Gastrocnemius medialis (tissue), 4 donors: ENCODE measurements around the gene KIRREL3. TPM values are rescaled to one million over a fixed set of nuclear protein-coding genes. Genes with fewer than 3 reads are reported as not detected.

Experiments used
- ATAC-seq, 2 donors: fragments of 150-250 bp; one replicate each; pipeline ENCODE4 v1.9.1; 2016
- DNase-seq, 2 donors: peaks; one replicate each; pipeline ENCODE4 v3.0.0-alpha.2; 2019
- H3K27ac ChIP-seq, 4 donors: fragments of 200-600 bp; sonication (generic); 1 replicate in 1 of 4; 2 replicates in 3 of 4; pipeline ENCODE4 v1.5.1; 2016 to 2018; ENCODE audit warnings: mild to moderate bottlenecking in 2 of 4, moderate library complexity in 1 of 4
- H3K27me3 ChIP-seq, 3 donors: fragments of 200-600 bp; sonication (generic) in 2 of 3; 1 replicate in 1 of 3; 2 replicates in 2 of 3; pipeline versions ENCODE4 v1.5.1 to v1.6.0; 2016 to 2019; ENCODE audit warnings: mild to moderate bottlenecking in 1 of 3, moderate library complexity in 1 of 3
- H3K36me3 ChIP-seq, 2 donors: fragments of 200-600 bp; sonication (generic) in 1 of 2; one replicate each; pipeline ENCODE4 v1.5.1; 2017 to 2018
- H3K4me1 ChIP-seq, 2 donors: fragments of 200-600 bp; sonication (generic) in 1 of 2; one replicate each; pipeline ENCODE4 v1.5.1; 2016 to 2017; ENCODE audit warnings: mild to moderate bottlenecking in 2 of 2
- H3K4me3 ChIP-seq, 4 donors: fragments of 200-600 bp; sonication (generic) in 3 of 4; 1 replicate in 1 of 4; 2 replicates in 3 of 4; pipeline ENCODE4 v1.5.1; 2016 to 2019; ENCODE audit warnings: mild to moderate bottlenecking in 2 of 4
- H3K9me3 ChIP-seq, 3 donors: fragments of 200-600 bp; sonication (generic) in 2 of 3; 1 replicate in 1 of 3; 2 replicates in 2 of 3; pipeline ENCODE4 v1.5.1; 2016 to 2019
- CTCF ChIP-seq, 5 experiments: fragments of 450-650 bp in 3 of 5; fragments of 200-600 bp in 2 of 5; sonication (generic) in 2 of 5; IDR thresholded peaks in 4 of 5; conservative IDR thresholded peaks in 1 of 5; 1 replicate in 4 of 5; 2 replicates in 1 of 5; pipeline ENCODE4 v1.5.1; 2016 to 2019; ENCODE audit warnings: antibody characterized with exemption in 5 of 5, mild to moderate bottlenecking in 3 of 5, moderate library complexity in 3 of 5
- POLR2A ChIP-seq, 2 donors: fragments of 450-650 bp; IDR thresholded peaks; one replicate each; pipeline ENCODE4 v1.6.1; 2017; ENCODE audit warnings: antibody characterized with exemption in 2 of 2, mild to moderate bottlenecking in 2 of 2, moderate library complexity in 2 of 2
- in situ Hi-C, 4 donors: fragments of 200-750 bp; cut with MboI; loops; one replicate each; pipeline versions ENCODE4 v1.15.0 to v1.8.0; 2017; ENCODE audit warnings: low sequenced_read_pairs in 4 of 4
- intact Hi-C: fragments of 100-400 bp; cut with DNase I; formaldehyde crosslinking; loops from one replicate; pipeline ENCODE4 v1.15.1; 2023; ENCODE audit warnings: low total_unique reads
- total RNA-seq, 4 donors: library from RNA; depleted of rRNA; stranded (reverse); fragments of >200 nt; gene quantifications; one replicate each; pipeline versions ENCODE4 v1.1.0 to v1.2.3, GENCODE V29; 2016

KIRREL3 gene
- total RNA-seq, 4 donors from 2014 or later = 0.10 TPM; not detected in 3

- H3K36me3 ChIP-seq = no peaks in the 10 kb centered on the region
- H3K27me3 ChIP-seq = peaks cover 0 to 8% (median 0%) of the 10 kb centered on the region in 3 donors
- H3K9me3 ChIP-seq = no peaks in the 10 kb centered on the region
- H3K4me3 ChIP-seq = peak overlapping the region; percentile 21 to 32 (median 30)
- TF ChIP-seq POLR2A (IDR thresholded peaks at IDR 0.05) = no peak
- TF ChIP-seq CTCF (IDR thresholded peaks at IDR 0.05 in 4 of 5, conservative IDR thresholded peaks at IDR 0.05 in 1 of 5) = no peak
- ATAC-seq (no peak), DNase-seq (no peak)
- H3K4me1 ChIP-seq = peaks cover 3 to 9% of the 10 kb centered on the region in 2 donors
- intact Hi-C loops = no loop called here
- in situ Hi-C loops = no loop called here
- H3K27ac ChIP-seq = peak overlapping the region; percentile 15 to 59 (median 32)
These were observed 415.2 kb downstream of the KIRREL3 start for GRCh38 chr11:126585388-126585773.

GRCh38 chr11:126583594-126584427 lies 416.8 kb downstream of the KIRREL3 start:
- H3K27me3 ChIP-seq = peaks cover 0 to 8% (median 0%) of the 10 kb centered on the region in 3 donors
- ATAC-seq = no peak
- H3K4me1 ChIP-seq = peaks cover 3 to 9% of the 10 kb centered on the region in 2 donors
- no peak for DNase-seq
- TF ChIP-seq CTCF (IDR thresholded peaks at IDR 0.05 in 4 of 5, conservative IDR thresholded peaks at IDR 0.05 in 1 of 5) (no peak), POLR2A (IDR thresholded peaks at IDR 0.05) (no peak)
- H3K9me3 ChIP-seq = no peaks in the 10 kb centered on the region
- H3K27ac ChIP-seq = no peak overlapping the region
- in situ Hi-C loops (no loop called here), intact Hi-C loops (no loop called here)
- H3K36me3 ChIP-seq = no peaks in the 10 kb centered on the region
- H3K4me3 ChIP-seq = no peak overlapping the region

GRCh38 chr11:126583101-126583500 lies 417.5 kb downstream of the KIRREL3 start:
- no peak overlapping the region for H3K4me3 ChIP-seq
- no peaks in the 10 kb centered on the region for H3K9me3 ChIP-seq
- intact Hi-C loops (no loop called here), in situ Hi-C loops (no loop called here)
- DNase-seq (no peak), ATAC-seq (no peak)
- no peak overlapping the region for H3K27ac ChIP-seq
- TF ChIP-seq POLR2A (IDR thresholded peaks at IDR 0.05) = no peak
- TF ChIP-seq CTCF (IDR thresholded peaks at IDR 0.05 in 4 of 5, conservative IDR thresholded peaks at IDR 0.05 in 1 of 5) = no peak
- H3K36me3 ChIP-seq = no peaks in the 10 kb centered on the region
- H3K4me1 ChIP-seq = peaks cover 3 to 9% of the 10 kb centered on the region in 2 donors
- peaks cover 0 to 8% (median 0%) of the 10 kb centered on the region in 3 donors for H3K27me3 ChIP-seq

- H3K4me3 ChIP-seq = no peak overlapping the region
- no peaks in the 10 kb centered on the region for H3K9me3 ChIP-seq
- in situ Hi-C loops (no loop called here), intact Hi-C loops (no loop called here)
- H3K27me3 ChIP-seq = peaks cover 0 to 5% (median 0%) of the 10 kb centered on the region in 3 donors
- ATAC-seq = no peak
- H3K36me3 ChIP-seq = no peaks in the 10 kb centered on the region
- H3K4me1 ChIP-seq = peaks cover 3 to 9% of the 10 kb centered on the region in 2 donors
- no peak overlapping the region for H3K27ac ChIP-seq
- DNase-seq = no peak
- TF ChIP-seq POLR2A (IDR thresholded peaks at IDR 0.05) (no peak), CTCF (IDR thresholded peaks at IDR 0.05 in 4 of 5, conservative IDR thresholded peaks at IDR 0.05 in 1 of 5) (no peak)
These were observed 418.5 kb downstream of the KIRREL3 start for GRCh38 chr11:126581871-126582648.
